Measurements from ENCODE around the gene DNMT3L.

DNA sequence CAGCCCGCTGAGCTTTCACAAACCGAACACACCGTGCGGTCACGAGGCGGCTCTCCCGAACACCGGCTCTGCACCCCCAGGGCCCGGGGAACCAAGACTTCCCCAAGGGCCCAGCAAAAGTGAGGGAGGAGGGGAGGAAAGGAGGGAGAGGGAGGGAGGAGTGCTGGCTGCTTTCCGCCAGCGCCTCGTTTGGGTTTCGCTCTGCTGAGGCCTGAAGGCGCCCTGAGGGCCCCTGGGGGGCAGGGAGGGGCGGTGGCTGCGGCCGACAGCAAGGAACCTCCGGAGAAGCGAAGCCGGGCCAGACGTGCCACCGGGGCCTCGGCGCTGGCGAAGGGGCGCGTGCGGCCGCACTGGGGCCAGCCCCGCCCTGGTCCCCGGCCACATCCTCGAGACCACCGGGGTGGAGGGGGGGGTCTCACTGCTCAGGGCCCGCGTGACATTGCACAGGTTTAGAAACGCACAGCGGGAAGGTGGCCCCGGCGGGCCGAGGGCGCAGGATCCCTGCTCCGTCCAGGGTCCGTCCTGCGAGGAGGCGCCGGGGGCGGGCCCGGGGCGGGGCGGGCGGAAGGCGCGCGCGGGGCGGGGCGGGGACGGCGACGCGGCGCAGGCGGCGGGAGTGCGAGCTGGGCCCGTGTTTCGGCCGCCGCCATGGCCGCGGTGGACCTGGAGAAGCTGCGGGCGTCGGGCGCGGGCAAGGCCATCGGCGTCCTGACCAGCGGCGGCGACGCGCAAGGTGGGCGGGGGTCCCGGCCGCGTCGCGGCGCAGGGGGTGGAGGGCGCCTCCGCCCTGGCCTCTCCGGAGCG is 38.0 kb upstream of the DNMT3L start, which contains the start of gene PFKL:
- TF ChIP-seq POLR2A (IDR thresholded peaks at IDR 0.05) (peak in 1 of 3 donors; percentile 11), POLR2AphosphoS5 (IDR thresholded peaks at IDR 0.05) (peak; percentile 78 to 80 (median 79))

Measured in spleen (tissue), 3 donors.